Astrocyte (in vitro differentiated cells and primary cell): ENCODE data around the gene ACTN4.
"Not testable (repeated sequence)": the region's sequence is repeated elsewhere in the genome, so short reads cannot be mapped to it uniquely, and the experiment has no call there.

Experiments used
- CTCF ChIP-seq: IDR thresholded peaks from 2 replicates; pipeline ENCODE4 v1.5.1; 2011; ENCODE audit warnings: low read depth, mild to moderate bottlenecking, inconsistent platforms, low read length, moderate library complexity; ENCODE audit not compliant: insufficient read depth
- EZH2 ChIP-seq: IDR thresholded peaks from 2 replicates; pipeline ENCODE4 v1.6.1; 2012; ENCODE audit warnings: mild to moderate bottlenecking, low read length, inconsistent platforms; ENCODE audit not compliant: insufficient read depth

DNA sequence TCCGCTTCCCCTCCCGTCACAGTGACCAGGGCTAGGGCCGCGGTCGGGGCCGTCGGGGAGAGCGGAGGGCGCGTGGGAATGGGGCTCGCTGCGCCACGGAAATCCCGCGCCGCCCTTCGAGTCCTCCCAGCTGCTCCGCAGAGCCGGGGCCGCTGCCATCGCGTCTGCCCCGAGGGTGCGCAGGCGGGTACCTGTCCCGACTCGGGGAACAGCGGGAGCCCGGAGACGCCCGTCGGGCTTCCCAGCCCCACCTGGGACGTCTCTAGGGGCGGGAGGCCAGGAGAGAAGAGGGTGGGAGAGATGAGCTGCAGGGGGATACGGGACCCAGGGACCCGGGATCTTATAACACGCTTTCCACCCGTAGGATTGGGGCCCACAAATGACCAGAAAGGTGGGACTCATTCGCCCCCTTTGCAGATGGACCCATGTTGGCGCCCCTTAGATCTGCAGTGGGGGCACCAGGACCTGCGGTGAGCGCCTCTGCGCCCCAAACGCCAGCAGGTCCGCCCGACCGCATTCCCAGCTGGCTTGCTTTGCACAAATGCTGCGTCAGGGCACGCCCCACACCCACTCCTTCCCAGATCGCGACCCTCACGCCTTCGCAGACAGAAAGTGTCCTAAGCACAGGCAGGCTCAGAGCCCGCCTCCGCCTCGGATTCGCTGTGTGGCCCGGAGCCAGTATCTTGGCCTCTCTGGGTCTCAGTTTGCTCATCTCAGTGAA, 122.9 kb downstream of the ACTN4 start:
- TF ChIP-seq CTCF, EZH2: not testable (repeated sequence)
